Right hindlimb (tissue), 1 donor: ENCODE measurements around the gene TOM1L2.

Experiments
- DNase-seq: peaks from one replicate; pipeline ENCODE4 v3.0.0-alpha.2; 2018

Gene TOM1L2

DNA sequence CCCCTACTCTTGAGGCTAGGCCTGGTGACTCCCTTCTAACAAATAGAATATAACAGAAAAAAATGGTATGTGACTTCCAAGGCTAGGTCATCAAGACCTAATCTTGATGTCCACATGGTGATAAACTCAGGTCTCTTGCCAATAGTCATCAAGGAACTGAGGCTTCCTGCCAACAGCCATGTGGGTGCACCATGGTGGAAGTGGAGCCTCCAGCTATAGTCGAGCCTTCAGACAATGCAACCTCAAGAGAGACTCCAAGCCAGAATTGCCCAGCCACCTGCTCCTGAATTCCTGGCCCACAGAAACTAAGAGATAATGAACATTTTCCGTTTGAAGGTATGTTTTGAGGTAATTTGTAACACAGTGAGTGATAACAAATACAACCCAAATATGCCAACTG is 79.5 kb downstream of the TOM1L2 start:
- no peak for DNase-seq

DNA sequence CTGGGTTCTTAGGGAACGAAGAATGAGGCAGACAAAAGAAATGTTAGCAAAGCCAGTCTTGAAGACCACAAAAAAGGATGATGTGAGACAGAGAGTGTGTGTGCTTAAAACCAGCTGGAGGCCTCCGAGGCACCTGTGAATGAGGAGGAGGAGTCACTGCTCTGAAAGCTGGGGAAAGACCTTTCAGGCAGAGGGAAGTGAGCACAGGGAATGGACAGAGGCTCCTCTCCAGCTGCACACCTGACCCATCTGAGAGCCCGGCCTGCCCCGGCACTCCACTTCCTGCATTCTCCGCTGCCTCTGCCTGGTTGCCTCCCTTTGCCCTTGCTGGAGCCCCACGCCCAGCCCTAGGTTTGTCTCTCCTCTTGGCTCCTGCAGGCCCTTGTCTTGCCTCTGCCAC is 80.2 kb downstream of the TOM1L2 start:
- DNase-seq: no peak

DNA sequence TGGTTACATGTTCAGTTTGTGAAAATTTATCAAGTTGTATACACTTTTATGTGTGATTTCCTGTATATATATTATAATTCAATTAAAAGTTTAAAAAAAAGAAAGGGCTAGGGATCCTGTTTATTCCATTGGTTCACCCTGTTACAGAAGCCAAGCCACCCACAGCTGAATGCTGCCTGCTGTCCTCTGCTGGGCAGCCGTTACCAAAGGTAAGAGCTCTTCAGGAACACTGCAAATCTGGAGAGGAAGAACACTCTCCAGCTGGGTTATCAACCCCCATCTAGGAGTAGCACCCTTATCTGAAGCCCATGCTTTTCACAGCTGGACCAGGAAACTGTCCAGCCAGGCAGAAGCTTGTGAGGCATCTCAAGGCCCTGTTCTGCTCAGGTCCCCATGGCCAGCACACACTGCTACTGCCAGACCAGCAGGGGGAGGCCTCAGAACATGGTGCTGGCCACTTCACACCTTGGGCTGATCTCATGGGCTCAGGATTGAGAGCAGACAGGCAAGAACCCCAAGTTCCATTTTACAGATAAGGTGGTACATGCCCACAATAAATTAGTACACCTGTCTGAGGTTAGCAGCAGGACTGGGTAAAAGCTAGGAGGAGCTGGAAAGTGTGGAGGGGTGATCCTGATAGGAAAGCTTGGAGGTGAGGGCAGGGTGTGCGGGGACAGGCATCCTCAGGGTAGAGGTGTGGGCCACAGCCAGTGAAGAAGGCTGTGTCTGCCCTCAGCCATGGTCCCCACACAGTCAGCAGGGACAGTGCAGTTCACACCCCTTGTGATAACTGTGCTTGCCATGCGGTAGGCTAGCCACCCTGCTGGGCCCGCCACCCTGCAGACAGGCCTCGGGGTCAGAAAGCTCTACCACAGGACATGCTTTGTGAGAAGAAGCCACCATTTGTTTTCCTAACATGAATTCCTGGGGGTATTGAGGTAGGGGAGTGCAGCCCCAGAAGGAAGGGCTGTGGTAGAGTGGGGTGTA is 81.1 kb downstream of the TOM1L2 start:
- DNase-seq: no peak

DNA sequence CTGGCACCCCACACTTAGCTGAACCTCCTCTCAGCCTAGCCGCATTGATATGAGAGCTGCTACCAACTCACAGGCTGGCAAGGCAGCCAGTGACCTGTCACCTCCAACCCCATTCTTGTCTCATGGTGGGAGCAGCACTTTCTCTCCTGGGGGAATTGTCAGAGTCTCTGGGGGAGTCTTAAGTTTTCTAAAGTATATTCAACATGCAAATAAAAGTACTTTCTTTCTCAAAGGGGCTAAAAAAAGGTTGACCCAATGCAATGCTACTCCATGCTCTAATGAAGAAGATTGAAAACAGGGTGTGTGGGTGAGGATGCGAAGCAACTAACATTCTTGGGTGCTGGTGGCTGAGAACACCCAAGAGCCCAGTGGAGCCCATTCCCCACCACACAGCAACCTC is 82.3 kb downstream of the TOM1L2 start:
- DNase-seq: no peak

DNA sequence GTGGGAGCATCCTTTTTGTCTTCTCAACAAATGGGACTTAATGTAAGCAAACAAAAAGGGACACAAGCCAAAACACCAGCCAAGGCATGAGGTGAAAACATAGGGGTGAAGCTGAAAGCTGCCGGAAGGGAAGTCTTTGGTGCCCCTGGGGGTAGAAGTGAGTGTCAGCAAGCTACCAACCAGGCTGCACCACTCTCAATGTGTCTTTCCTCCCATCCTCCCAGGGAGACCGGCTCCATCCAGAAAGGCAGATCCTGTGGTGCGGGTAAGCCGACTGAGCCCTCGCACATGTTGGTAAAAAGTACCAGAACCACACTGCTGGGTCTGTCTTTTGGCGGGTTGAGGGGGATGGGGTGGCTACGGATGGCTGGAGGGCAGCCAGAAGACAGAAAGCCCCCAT is 83.4 kb downstream of the TOM1L2 start:
- no peak for DNase-seq

DNA sequence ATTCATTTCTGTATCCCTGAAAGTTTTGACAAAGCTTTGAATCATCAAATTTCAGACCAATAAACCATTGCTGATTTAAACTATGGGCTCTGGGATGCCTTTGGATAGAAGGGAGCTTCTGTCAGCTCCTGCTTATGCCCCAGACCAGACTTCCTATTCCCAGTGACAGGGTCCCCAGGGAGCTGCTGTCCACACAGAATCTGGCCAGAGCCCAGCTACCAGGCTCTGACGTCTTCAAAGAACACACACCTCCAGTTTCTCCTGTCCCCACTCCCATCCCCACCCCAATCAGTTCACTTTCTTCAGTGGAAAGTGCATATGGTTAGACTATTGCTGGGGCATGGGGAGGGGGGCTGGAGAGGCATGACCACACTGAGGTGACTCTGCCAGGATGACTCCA is 83.8 kb downstream of the TOM1L2 start:
- DNase-seq: no peak

DNA sequence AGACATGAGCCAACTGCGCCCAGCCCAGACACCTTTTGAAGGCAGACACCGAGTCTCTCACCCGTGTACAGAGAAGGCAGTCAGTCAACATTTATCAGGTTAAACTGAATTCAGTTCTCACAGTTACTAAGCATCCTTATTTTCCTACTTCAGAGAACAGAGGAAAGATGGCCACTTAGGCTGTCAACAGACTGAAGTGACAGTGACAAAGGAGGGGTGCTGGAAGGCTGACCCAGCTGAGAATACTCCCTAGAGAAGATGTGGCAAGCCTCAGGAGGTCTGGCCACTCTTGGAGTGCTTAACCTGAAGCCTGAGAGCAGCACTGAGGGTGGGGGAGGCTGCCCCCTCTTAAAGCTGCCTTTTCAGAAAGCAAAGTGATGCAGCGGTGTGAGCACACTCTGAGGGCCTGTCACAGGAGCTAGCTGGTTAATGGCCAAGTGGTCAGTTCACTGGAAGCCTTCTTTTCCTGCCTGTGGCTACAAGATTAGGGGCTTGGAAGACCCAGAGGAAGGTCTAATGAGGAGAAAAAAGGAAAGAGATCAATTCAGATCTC is 84.4 kb downstream of the TOM1L2 start:
- no peak for DNase-seq

DNA sequence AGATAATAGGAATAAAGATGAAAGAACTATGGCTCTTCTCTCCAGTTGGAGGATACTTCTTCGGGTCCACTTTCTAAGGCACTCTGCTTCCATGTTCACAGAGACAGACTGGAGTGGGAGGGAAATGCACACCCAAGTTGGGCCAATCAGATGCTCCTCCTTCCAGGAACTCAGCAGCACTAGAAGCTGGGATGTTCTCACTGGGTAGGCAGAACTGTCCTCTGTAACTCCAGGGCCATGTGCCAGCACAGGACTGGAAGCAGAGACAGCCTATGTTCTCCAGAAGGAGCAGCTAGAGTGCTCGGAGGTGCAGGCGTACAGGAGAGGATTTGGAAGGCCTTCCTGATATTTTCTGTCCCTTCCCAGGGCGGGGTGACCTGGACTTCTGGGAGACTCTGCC is 85.5 kb downstream of the TOM1L2 start:
- DNase-seq: no peak

DNA sequence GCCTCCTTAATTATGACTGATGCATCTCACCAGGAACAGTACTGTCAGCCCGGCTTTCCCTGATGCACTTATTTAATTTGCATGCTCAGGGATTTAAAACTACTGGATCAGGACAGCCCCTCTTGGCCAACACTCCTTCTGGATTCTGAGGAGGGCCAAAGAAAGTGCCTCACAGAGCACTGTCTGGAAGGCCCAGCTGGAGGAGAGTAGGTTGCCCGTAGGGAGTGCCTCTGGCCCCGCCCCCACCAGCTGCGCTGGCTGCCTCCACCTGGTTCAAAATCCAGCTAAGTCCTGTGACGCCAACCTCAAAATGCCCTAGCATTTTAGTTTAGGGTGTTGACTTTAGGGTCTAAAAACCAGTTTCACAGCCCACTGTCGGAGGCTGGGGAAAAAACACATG is 86.0 kb downstream of the TOM1L2 start:
- peak; percentile 77 for DNase-seq

DNA sequence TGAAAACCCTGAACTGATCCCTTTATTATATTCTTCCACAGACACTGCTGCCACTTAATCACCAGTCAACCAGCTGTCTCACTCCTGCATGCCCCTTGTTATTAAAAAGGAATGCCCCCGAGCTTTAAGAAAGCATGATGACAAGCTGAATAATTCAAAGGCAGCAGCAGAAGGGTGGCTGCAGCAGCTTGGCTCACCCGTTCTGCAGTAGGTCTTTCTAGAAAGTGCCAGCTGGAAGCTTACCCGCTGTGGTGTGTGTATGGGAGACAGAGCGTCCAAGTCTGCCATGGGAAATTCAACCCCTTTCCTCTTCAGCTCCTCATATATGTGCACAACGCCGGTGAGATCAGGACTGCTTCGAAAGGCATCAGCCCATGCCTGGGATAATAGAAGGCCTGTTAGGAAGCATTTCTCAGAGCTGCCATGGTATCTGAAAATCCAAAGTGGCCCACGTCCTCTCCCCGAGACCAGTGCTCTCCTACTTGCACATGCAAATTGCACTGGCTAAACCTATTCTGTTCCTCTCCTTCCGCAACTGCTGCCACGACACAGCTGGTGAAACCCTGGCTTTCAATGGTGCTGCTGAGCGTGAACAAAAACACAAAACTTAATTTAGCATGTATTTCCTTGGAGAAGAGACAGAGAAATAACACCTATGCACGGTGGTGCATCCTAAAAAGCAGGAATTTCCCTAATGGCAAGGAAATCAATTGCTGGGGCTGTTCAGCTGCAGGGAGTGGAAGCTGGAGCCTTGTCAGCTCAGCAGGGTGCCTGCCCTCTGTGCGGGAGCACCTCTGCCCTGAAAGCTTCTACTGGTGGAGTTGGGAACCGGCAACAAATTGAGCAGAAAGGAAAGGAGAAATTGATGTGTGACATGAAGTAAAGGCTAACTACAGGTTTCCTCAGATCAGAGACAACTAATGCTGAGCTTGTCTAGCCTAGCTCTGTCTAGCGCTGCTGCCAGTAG is 87.5 kb downstream of the TOM1L2 start:
- no peak for DNase-seq

DNA sequence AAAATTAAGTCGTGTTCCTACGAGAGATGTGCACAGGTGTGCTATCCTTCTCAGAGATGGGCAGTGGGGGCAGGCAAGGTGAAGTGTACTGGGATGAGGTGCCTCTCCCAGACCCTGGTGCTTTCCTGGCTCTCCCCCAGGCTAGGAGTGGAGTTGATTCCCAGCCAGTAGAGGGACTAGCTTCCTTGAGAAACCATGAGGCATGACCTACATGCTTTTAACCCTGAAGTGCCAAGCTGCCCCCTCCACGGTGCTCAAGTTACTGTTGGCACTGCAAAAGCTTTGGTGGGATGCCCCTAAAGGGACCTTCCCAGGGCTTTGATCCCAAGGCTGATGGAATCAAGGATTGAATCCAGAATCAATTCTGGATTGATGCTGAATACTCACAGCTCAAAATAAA is 88.4 kb downstream of the TOM1L2 start:
- DNase-seq: no peak

DNA sequence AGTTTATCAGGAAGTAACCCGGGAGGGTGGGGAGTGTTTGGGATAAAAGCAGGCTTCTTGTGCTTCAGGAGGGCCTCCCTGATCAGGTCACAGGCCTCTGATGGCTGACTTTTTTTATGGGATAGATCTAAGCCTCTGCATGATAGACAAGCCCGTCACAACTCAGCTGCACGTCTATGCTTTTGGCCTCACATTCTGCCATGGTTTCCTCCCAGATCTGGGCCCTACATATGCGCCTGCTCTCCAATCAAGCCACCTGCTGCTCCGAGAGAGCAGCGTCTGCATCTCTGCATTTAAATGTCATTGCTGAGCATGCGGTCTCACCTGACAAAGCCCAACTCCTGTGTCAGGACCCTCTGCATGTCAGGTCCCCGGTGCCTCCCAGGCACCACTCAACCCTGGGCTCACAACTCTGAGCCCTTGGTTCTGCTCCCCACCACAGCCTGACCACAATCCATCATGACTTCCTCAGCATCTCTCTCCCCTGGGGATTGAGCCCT is 90.1 kb downstream of the TOM1L2 start:
- no peak for DNase-seq

DNA sequence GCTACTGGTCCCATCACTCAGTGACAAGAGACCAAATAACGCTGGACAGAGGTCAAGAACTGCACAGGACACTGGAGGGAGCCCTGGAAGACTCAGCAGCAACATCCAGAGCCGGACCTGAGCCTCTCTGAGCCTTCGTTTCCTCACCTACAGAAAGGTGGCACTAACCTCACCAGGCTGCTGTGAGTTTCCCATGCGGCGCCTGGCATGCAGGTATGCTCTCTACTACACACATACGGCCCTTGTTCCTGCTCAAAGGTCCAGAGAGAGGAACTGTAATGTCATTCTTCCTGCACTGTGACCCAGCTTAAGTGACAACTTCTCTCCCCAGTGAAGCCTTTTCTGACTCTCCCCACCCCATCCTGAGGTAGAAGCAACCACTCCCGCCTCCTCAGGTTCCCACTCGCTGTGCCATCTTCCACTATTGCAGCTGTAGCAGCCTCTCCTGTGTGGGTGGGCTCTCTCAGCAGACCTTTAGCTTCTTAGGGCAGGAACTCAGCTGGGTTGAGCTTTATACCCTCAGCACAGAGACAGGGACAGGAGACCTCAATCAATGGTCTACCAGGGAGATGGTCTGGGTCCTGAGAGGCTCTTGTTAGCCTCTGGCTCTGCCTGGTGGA is 91.5 kb downstream of the TOM1L2 start:
- no peak for DNase-seq

DNA sequence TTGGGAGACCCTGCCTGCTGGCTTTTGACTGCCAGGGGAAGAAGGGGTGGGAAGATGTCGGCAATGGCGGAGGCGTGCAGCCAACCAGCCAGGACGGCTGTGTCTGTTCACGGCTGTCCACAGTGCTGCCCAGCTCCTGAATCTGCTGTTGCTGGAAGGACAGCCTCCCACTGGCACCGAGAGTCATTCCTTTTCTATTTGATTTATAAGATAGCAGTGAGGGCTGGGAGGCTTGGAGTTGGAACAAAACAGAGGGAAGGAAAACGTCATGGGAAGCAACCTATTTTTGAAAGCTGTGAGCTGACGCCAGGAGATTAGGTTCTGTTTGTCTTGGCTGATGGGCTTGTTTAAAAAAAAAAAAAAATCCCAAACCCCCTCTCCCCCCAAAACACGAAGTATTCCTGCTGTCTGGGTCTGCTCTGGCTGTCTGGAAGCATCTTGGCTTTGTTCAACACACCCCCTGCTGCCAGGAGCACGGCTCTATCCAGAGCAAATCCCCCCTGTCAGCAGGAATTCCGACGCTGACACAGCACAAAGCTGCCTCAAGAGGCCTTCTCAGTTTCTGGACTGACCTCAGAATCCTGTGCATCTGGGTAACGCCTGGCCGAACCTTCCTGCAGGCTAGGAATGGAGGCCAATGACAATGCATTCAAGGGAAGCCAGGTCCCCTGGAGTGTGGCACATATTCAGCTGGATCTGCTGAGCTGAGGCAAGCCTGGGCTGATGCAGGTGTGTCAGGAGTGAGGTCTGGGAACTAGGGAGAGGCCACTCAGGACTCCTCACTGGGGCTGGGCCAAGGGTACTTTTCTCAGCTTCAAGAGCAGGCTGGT is 94.5 kb downstream of the TOM1L2 start:
- DNase-seq: peak; percentile 92

DNA sequence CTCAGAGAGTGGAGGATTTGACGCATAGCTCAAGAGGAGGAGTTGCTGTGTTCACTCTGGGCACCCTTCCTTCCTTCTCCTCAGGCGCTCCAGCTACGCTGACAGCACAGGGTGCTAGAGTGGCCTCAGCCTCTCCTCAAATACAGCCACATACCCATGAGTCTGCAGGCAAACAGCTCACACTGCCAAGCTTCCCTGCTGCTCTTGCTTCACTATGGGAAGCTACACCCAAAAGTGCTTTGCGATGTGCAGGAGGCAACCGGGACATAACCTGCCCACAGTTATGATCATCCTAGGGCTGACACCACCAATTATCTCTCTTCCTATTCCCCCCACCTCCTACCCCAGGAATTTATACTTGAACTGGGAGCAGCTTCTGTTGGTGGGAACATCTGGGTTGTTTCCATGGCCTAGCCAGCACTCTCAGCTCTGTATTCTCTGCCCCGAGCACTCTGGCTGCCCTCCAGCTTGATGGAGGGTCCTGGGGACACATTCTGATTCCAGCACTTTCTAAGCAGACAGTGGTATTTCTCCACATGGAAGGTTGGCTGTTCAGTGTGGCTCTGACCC is 95.2 kb downstream of the TOM1L2 start:
- peak; percentile 58 for DNase-seq

DNA sequence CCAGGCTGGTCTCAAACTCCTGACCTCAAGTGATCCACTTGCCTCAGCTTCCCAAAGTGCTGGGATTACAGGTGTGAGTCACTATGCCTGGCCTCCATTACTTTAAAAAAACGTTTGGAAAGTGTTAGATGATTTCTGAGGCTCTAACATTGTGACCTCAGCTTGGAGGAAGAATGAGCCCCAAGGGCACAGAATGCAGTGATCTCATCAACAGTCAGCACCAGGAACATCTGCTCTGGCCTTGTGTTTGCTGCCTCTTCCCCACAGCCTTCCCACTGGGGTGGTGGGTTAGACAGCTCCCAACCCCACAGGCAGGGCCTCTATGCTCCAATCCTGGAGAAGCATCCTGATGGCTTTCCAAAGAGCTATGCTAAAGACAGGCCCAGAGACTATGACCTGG is 97.7 kb downstream of the TOM1L2 start:
- DNase-seq: peak; percentile 69

DNA sequence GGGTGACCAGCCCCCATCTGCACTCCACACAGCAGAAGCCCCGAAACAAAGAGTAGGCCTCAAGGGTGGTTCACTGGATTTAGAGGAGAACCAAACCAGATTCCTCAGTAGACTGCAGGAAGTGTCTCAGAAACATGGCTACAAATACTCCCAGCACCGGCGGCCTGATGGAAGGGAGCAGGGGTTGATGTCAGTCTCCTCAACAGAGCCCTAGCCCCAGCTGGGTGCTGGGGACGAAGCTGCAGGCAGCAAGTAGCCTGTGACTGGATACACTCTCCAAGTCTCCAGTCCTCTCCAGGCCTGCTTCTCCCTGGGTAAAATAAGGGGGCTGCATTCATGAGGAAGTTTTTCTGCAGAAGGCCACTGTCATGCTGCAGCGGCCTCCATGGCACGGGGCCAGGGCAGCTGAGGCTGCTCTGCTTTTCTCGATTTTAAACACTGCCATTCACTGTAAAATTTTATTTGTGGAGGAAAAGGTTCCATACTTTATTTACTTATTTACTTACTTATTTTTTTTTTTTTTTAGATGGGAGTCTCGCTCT is 98.7 kb downstream of the TOM1L2 start:
- DNase-seq: no peak

DNA sequence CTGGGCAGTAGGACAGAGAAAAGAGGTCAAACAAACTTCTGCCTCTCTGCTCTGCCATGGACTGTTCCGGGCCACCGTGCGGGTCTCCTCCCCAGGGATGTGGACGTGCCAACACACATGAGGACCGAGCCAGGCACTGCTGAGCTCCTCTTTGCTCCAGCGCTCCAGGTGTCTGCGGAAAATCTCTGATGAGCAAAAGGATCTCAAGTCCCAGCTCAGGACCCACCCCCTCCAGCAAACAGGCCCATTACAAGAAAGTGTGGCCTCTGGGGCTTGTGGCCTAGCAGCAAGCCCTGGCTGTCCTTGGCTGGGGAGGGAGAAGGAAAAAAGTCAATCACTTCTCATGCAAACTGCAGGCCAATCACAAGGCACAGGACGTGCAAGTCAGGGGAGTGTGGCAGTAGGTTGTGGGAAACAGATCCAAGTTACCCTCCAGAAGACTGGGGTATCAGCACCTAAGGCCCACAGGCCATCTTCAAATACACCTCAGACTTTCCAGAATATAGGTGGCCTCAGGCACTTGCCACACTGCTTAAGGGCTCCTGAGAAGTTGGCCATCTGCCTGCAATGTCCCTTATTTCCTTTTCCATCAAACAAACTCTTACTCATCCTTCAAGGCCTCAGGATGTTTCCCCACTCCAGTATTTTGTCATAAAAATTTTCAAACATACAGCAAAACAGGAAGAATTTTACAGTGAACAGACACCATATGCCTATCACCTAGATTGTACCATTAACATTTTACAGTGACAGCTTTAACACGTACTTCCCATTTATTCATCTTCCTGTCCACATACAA is 99.5 kb downstream of the TOM1L2 start:
- no peak for DNase-seq

DNA sequence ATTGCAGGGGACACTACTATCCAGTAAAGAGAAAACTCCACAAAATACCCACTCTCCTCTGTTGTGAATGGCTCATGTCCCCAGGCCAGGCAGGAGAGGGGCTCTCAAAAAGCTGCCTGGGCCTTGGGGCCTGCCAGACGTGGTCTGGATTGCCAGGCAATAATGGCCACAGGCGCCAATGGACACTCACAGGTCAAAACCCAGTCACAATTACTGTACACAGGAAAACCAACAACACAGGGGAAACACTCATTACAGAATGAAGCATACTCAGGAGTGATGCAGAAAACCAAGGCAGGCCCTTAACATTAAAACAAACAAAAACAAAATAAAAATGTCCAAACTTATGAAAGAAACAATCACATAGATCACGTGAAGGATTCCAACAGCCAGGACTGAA is 100.3 kb downstream of the TOM1L2 start:
- no peak for DNase-seq

DNA sequence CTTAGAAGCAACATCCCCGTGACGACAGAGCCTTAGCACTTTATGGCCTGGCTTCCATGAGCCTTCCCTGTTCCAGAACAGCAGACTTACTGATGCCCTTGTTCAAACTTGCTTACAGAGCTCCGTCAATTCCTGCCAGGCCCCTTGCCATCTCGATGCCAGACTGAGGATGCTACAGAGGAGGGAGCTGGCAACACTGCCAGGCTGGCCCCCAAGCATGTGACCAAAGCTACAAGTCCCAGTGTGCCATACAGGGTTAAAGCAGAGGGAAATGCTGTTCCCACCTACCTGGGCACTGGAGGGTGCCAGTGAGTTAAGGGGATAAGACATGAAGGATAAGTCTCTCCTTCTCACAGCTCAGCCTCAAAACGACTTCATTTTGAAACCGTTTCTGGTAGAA is 102.0 kb downstream of the TOM1L2 start:
- DNase-seq: no peak
